ENCODE data around the gene GHRL.

Gene GHRL

DNA sequence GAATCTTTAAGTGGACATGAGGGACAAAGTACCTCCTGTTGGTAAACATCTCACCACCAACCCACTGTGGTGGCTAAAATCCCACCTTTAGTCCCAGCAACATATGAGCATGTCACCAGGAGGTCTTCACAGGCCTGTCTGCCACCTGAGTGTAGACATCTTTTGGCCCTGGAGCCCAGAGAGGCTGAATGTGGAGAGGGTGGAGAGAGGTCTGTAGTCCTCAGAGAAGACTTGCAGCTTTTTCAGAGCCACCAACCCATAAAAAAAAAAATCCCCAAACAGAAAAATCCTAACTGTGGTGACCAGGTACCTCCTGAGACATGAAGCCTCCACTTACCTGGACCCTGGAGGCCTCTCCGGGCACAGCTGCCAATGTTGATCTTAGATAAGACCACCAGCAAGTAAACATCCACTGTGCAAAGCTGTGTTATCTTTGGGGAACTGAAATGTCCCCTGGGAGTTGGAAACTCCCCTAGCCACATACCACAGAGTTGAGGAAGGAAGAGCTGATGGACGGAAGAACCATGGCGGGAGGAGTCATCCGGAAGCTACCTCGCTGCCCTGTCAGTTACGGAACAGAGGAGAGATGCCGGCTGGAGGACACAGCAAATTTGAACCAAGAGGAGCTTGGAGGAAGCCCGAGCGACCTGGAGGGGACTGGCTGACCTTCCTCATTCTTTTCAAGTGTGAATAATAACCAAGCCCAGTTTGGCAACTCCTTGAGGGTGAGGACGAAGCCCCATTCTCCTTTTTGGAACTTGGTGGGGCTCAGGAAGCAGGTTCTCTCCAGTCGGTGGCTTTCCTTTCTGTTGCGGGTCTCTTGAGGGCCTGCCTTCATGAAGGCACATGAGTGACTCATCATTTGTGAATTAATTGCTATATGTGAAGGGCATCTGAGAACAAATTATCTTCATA is at the start of gene GHRL:
GHRL (minus strand) TSS at position 443 of the 915 bp plus-strand sequence. CDS start 2,767 bp downstream, outside the sequence.
- DNase-seq = peak; percentile 93
- in situ Hi-C loops (cut with MboI; ENCODE audit: low pct_unique_long_range_greater_than_20kb, low sequenced_read_pairs) = no loop called here

DNA sequence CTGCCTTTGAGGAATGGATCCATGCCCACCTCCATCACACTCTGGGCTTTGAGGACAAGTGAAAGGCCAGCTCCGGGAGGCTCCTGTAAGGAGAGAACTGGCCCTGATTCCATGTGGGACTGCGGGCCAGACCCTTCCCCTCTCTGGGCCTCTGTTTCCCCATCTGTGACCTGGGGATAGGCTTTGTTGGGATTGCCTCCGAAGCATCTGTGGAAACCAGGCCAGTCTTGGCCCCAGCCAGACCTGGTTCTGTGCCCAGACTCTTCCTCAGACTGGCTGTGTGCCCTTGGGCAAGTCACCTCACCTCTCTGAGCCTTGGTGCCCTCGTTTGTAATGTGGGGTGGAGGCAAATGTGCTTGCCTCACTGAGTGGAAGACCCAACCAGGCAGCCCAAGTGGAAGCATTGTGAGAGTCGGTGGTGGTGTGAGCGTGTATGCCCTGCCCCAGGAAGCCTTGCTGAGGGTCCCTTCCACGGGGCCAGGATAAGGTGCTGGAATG is 49.2 kb upstream of the GHRL start:
- in situ Hi-C loops (cut with MboI; ENCODE audit: low pct_unique_long_range_greater_than_20kb, low sequenced_read_pairs) = loop anchor here (25.0 kb wide), 1 partner anchor 395 kb away; no protein-coding TSS in a partner anchor
- DNase-seq = no peak

DNA sequence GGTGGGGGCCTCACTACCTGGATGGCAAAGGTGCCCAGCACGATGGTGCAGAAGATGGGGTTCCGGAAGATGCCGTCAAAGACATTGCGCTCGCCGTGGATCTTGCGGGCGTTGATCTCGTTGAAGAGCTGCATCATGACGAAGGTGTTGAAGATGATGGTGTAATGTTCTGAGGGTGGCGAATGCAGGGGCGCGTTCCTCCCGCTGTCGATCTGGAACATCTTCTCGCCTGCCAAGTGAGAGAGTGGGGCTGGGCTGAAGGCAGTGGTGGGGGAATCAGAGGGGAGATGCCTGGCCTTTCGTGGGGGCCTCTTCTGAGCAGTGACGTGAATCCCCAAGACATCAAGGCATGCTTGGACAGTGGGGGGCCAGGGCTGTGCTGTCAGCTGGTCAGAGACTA is 47.7 kb upstream of the GHRL start:
- no peak for DNase-seq
- in situ Hi-C loops (cut with MboI; ENCODE audit: low pct_unique_long_range_greater_than_20kb, low sequenced_read_pairs) = loop anchor here (25.0 kb wide), 1 partner anchor 397 kb away; no protein-coding TSS in a partner anchor

DNA sequence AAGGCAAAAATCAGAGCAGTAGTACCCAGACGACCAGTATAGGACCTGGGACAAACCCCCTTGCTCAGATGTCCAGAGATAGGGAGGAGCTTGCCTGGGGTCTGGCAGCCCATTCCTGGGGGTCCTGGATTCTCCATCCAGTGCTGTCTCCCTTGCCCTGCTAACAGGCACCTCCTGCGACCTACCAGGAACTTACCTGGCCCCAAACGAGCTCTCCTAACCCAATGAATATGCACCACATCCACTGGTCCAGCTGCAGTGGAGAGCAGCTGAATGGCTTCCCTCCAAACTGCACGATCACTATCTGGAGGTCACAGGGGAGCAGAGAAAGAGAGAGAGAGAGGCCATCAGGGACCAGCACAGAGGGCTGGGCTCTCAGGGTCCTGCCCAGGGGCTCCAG is 47.3 kb upstream of the GHRL start:
- in situ Hi-C loops (cut with MboI; ENCODE audit: low pct_unique_long_range_greater_than_20kb, low sequenced_read_pairs) = loop anchor here (25.0 kb wide), 1 partner anchor 397 kb away; no protein-coding TSS in a partner anchor
- DNase-seq = no peak

- in situ Hi-C loops (cut with MboI; ENCODE audit: low pct_unique_long_range_greater_than_20kb, low sequenced_read_pairs) = loop anchor here (25.0 kb wide), 1 partner anchor 398 kb away; no protein-coding TSS in a partner anchor
- no peak for DNase-seq
These were observed 46.7 kb upstream of the GHRL start for GRCh38 chr3:10339376-10339955.

DNA sequence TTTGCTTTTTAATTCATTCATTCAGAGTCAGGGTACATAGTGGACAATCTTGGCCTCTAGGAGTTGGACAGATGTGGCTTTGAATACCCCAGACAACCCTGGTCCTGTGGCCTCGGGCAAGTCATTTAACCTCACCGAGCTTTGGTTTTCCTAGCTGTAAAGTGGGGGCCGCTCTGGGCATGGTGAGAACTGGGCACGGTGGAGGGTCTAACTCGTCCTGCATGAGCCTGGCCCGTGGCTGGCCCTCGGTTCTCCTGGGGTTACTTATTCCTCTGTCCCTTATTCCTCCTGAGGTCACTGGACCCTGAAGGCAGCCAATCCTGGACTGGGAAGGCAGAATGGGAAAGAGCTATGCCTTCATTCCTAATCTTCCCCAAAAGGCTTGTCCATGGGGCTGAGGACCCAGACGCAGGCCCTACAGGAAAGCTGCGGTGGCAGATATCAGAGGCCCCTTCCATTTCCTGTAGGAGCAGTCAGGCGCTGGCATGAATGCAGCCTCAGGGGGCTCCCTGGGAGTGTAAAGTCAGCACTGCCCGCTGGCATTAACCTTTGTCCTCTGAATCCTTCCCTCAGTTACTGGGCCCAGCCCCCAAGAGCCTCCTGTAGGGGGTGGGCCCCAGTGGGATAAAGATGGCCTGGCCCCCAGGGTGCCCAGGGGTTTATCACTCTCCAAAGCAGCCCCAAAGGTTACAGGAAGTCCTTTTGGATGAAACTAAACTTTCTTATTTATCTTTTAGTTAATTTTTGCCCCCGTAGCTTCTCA is 46.0 kb upstream of the GHRL start:
- in situ Hi-C loops (cut with MboI; ENCODE audit: low pct_unique_long_range_greater_than_20kb, low sequenced_read_pairs) = loop anchor here (25.0 kb wide), 1 partner anchor 399 kb away; no protein-coding TSS in a partner anchor
- no peak for DNase-seq

GRCh38 chr3:10338164-10338470 is 45.4 kb upstream of the GHRL start:
- in situ Hi-C loops (cut with MboI; ENCODE audit: low pct_unique_long_range_greater_than_20kb, low sequenced_read_pairs) = loop anchor here (25.0 kb wide), 1 partner anchor 399 kb away; no protein-coding TSS in a partner anchor
- DNase-seq = no peak

- in situ Hi-C loops (cut with MboI; ENCODE audit: low pct_unique_long_range_greater_than_20kb, low sequenced_read_pairs) = loop anchor here (25.0 kb wide), 1 partner anchor 400 kb away; no protein-coding TSS in a partner anchor
- DNase-seq = no peak
These were observed 44.8 kb upstream of the GHRL start for GRCh38 chr3:10337323-10338163.

GRCh38 chr3:10336761-10337160 is 44.0 kb upstream of the GHRL start:
- in situ Hi-C loops (cut with MboI; ENCODE audit: low pct_unique_long_range_greater_than_20kb, low sequenced_read_pairs) = loop anchor here (25.0 kb wide), 1 partner anchor 401 kb away; no protein-coding TSS in a partner anchor
- no peak for DNase-seq

GRCh38 chr3:10335871-10336622 is 43.3 kb upstream of the GHRL start:
- in situ Hi-C loops (cut with MboI; ENCODE audit: low pct_unique_long_range_greater_than_20kb, low sequenced_read_pairs) = loop anchor here (25.0 kb wide), 1 partner anchor 401 kb away; no protein-coding TSS in a partner anchor
- DNase-seq = no peak

DNA sequence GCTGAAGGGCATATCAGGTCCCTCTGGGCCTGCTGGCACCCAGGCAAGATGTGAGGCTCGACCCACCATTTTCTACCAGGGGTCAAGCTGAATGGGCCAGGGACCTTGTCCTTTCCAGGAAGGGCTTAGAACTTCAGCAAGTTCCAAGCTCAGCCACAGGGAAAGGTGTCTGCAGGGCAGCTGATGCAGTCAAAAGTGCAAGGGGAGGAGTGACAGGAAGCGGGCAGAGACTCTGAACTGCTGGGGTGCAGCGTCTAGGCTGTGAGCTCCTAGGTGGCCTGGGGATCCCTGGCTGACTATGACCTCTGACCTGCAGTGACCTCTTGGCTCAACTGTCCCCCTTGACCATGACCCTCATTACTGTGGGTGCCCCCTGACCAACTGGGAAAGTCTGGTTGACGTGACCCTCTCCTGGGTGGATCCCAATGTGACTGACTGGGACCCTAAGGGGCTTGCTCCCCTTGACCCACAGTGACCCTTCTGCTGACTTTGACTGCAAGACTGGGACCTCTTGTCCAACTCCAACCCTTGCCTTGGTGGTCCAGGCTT is 42.5 kb upstream of the GHRL start:
- no peak for DNase-seq

DNA sequence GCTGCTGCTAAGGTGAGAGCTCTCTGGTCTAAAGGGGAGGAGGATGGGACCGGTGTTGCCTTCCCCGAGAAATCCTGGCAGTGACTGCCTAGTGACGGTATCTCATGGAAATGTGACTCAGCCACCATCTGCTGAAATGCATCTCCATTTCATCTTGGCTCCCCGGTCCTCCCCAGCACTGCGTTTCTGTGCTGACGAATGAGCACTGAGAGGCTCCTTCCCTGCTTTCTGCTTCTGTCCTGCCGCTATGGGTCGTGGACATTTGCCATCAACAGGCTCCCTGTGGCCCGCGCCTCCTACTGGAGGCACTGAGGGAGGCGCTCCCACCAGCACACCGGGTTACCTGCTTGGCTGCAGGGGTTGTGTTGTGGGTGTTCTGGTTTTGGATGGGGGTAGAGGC is 41.7 kb upstream of the GHRL start:
- in situ Hi-C loops (cut with MboI; ENCODE audit: low pct_unique_long_range_greater_than_20kb, low sequenced_read_pairs) = loop anchor here (25.0 kb wide), 1 partner anchor 403 kb away; no protein-coding TSS in a partner anchor
- no peak for DNase-seq

More for the DNA sequence above, 42.5 kb upstream of the GHRL start:
- in situ Hi-C loops (cut with MboI; ENCODE audit: low pct_unique_long_range_greater_than_20kb, low sequenced_read_pairs) = loop anchor here (25.0 kb wide), 1 partner anchor 402 kb away; no protein-coding TSS in a partner anchor

- in situ Hi-C loops (cut with MboI; ENCODE audit: low pct_unique_long_range_greater_than_20kb, low sequenced_read_pairs) = loop anchor here (25.0 kb wide), 1 partner anchor 403 kb away; no protein-coding TSS in a partner anchor
- no peak for DNase-seq
These were observed 41.3 kb upstream of the GHRL start for GRCh38 chr3:10334042-10334441.

DNA sequence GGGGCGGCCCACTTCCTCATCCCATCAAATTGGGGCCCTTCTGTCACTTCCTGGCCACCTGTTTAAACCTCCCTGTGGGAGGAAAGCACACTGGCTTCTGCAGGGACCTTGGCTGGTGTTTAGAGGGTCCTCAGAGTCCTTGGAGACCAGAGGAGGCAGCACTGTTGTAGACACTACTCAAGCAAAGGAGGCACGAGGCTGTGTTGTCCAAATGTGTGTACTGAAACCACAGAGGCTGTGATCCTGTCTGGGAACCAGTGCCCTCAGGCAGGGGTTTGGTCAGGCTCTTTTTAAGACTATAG is 40.6 kb upstream of the GHRL start:
- in situ Hi-C loops (cut with MboI; ENCODE audit: low pct_unique_long_range_greater_than_20kb, low sequenced_read_pairs) = loop anchor here (25.0 kb wide), 1 partner anchor 404 kb away; no protein-coding TSS in a partner anchor
- no peak for DNase-seq

DNA sequence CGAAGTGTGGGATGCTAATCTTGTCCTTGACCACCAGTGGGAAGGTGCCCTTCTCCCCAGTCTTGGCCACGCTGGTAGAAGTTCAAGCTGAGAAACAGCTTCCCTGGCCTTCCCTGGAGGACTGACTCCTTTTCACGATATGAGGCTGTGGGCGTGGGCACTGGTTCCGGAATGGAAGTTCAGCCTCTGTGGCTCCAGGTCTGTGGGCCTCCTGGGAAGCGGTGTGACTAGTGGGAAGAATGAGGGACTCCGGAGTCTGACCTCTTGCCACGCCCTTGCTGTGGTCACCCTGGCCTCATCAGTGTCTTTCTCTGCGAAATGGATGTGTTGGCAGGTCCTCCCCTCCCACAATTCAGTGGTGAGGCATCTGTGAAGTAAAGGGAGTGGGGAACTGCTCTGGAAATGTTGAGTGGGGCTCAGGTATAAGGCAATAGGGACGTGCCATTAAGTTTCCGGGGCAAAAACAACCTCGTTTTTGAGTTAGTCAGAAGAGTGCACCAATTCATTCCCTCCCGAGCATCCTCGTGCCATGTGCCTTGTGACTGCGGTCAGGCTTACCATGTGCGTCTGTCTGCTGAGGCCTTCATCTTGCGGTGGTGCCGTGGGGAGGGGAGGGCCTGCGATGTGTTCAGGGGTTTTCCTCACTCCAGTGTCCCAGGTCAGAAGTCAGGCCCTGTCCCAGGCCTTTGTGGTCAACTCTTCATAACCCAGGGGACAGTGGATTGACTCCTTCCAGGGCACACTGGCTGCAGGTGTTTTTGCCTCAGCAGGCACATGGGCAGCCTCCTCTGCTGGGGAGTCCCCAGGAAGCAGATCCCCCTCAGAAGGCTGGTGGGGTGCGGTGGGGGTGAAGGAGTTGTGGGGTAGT is 40.0 kb upstream of the GHRL start:
- in situ Hi-C loops (cut with MboI; ENCODE audit: low pct_unique_long_range_greater_than_20kb, low sequenced_read_pairs) = loop anchor here (25.0 kb wide), 1 partner anchor 405 kb away; no protein-coding TSS in a partner anchor
- DNase-seq = no peak

- DNase-seq = no peak
- in situ Hi-C loops (cut with MboI; ENCODE audit: low pct_unique_long_range_greater_than_20kb, low sequenced_read_pairs) = loop anchor here (25.0 kb wide), 1 partner anchor 406 kb away; no protein-coding TSS in a partner anchor
These were observed 38.6 kb upstream of the GHRL start for GRCh38 chr3:10331320-10331719.

All from KBM-7 (cell line).